Upper lobe of left lung (tissue), 4 donors: ENCODE data around the gene RASGEF1C.

Experiments used
- CTCF ChIP-seq, 6 experiments: fragments of 450-650 bp in 4 of 6; fragments of 200-600 bp in 2 of 6; sonication (generic) in 2 of 6; IDR thresholded peaks; one replicate each; pipeline ENCODE4 v1.5.1; 2016 to 2019; ENCODE audit warnings: antibody characterized with exemption in 6 of 6
- EP300 ChIP-seq, 4 donors: sonication (generic); formaldehyde crosslinking; IDR thresholded peaks; one replicate each; pipeline ENCODE4 v1.5.1; 2017; ENCODE audit warnings: antibody characterized with exemption in 4 of 4, control low read depth in 2 of 4
- POLR2A ChIP-seq, 4 donors: fragments of 450-650 bp; IDR thresholded peaks; one replicate each; pipeline ENCODE4 v1.5.1; 2016 to 2017; ENCODE audit warnings: antibody characterized with exemption in 4 of 4, mild to moderate bottlenecking in 2 of 4
- POLR2AphosphoS5 ChIP-seq, 2 donors: sonication (generic); formaldehyde crosslinking; IDR thresholded peaks; one replicate each; pipeline ENCODE4 v1.5.1; 2017; ENCODE audit warnings: antibody characterized with exemption in 2 of 2

DNA sequence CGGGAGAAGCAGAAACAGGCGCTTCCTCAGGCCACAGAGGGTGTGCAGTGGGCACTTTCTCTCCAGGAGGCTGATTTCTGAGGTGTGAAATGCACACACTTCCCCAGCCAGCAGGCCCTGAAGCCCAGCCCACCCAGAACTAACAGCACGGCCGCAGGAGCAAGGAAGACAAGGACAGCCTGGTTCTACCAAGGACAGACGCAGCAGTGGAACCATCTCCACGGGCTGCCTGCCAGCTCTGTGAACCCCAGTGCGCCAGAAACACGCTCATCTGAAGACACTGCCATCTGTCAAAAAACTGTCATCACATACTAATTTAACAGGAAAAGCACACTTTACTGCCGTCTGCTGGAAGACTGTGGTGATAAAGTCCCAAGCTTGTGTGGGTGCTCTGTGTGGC is 42.1 kb upstream of the RASGEF1C start:
- TF ChIP-seq POLR2AphosphoS5 (IDR thresholded peaks at IDR 0.05) = no peak
- TF ChIP-seq EP300 (IDR thresholded peaks at IDR 0.05) = no peak
- no peak for TF ChIP-seq POLR2A (IDR thresholded peaks at IDR 0.05)
- TF ChIP-seq CTCF (IDR thresholded peaks at IDR 0.05) = no peak
